Ovary (tissue), 9 donors: ENCODE measurements around the gene XYLT1. TPM values are rescaled to one million over a fixed set of nuclear protein-coding genes. Genes with fewer than 3 reads are reported as not detected.

ENCODE experiments used
- DNase-seq, 5 donors: peaks; one replicate each; pipeline ENCODE4 v3.0.0-alpha.2; 2019 to 2020
- H3K27ac ChIP-seq, 2 donors: fragments of 200-600 bp; one replicate each; pipeline versions ENCODE4 v1.5.1 to v1.8.0; 2019 to 2022
- H3K27me3 ChIP-seq: fragments of 200-600 bp; one replicate; pipeline ENCODE4 v1.8.0; 2022
- H3K36me3 ChIP-seq: fragments of 200-600 bp; sonication (generic); one replicate; pipeline ENCODE4 v1.5.1; 2019
- H3K4me1 ChIP-seq: one replicate; pipeline ENCODE4 v1.8.1; 2013; ENCODE audit warnings: mild to moderate bottlenecking, moderate library complexity; ENCODE audit not compliant: insufficient read depth
- H3K4me3 ChIP-seq: fragments of 200-600 bp; sonication (generic); one replicate; pipeline ENCODE4 v1.5.1; 2017
- H3K9me3 ChIP-seq, 2 donors: fragments of 200-600 bp in 1 of 2; sonication (generic) in 1 of 2; one replicate each; pipeline versions ENCODE4 v1.5.1 to v1.8.1; 2013 to 2019; ENCODE audit warnings: mild to moderate bottlenecking in 1 of 2, moderate library complexity in 1 of 2
- CTCF ChIP-seq, 3 donors: fragments of 450-650 bp in 2 of 3; fragments of 200-600 bp in 1 of 3; IDR thresholded peaks; one replicate each; pipeline versions ENCODE4 v1.5.1 to v1.8.0; 2016 to 2022; ENCODE audit warnings: antibody characterized with exemption in 3 of 3, mild to moderate bottlenecking in 1 of 3
- EP300 ChIP-seq: sonication (generic); formaldehyde crosslinking; IDR thresholded peaks from one replicate; pipeline ENCODE4 v1.6.1; 2017; ENCODE audit warnings: antibody characterized with exemption
- POLR2A ChIP-seq: fragments of 450-650 bp; IDR thresholded peaks from one replicate; pipeline ENCODE4 v1.6.1; 2017; ENCODE audit warnings: antibody characterized with exemption, mild to moderate bottlenecking, moderate library complexity
- WGBS, 3 donors: extraction: QIAGEN DNeasy Blood & Tissue Kit in 1 of 3; methylation state at CpG; one replicate each; pipeline versions ENCODE4 v1.1.5 to v1.1.7; 2013 to 2017; 5-methylcytosine and 5-hydroxymethylcytosine counted together
- intact Hi-C, 4 donors: fragments of 100-400 bp; cut with DNase I; formaldehyde crosslinking; loops; one replicate each; pipeline versions ENCODE4 v1.11.0 to v1.15.1; 2022 to 2023
- polyA plus RNA-seq, 2 donors: library from polyadenylated mRNA; stranded (reverse); fragments of 200-250 nt in 1 of 2; fragments of 350-450 nt in 1 of 2; fragmentation: Illumina TruSeq in 1 of 2; extraction: RNeasy Lipid Tissue Mini Kit (QIAGEN cat#74804) in 1 of 2; gene quantifications; one replicate each; pipeline ENCODE4 v1.2.3, GENCODE V29; 2013 to 2014
- total RNA-seq, 7 donors: library from RNA; depleted of rRNA in 2 of 7; stranded (reverse); fragments of >200 nt in 2 of 7; fragmentation: NEBNext Ultra II Directional in 3 of 7; extraction: Animal tissue kit (Norgen Biotek cat#: 25700) in 3 of 7; gene quantifications; one replicate each; pipeline versions ENCODE4 v1.1.0 to v1.2.4, GENCODE V29; 2016 to 2023
- donor health status: DM: no; HTN: no; CAD: no; lungs with moderate emphysema.
- donor health status: DM: no; HTN: no; CAD: no.
- donor health status: Bipolar disorder and iron deficiency.
- donor health status: DM: yes; HTN: yes; CAD: no.
- donor health status: DM: no; HTN: no; CAD: no.
- donor health status: DM: yes; HTN: yes; CAD: no.

Gene XYLT1
- total and polyA plus RNA-seq, 9 donors: 3.2 to 38.0 (median 17.3) TPM

GRCh38 chr16:17354141-17354601 lies 116.6 kb downstream of the XYLT1 start:
- Histone ChIP-seq H3K9me3 (no peaks in the 10 kb centered on the region), H3K4me3 (no peak overlapping the region), H3K27ac (no peak overlapping the region), H3K36me3 (no peaks in the 10 kb centered on the region), H3K4me1 (no peaks in the 10 kb centered on the region), H3K27me3 (no peaks in the 10 kb centered on the region)
- intact Hi-C loops: no loop called here
- WGBS, 3 donors: 64 to 72% (median 67%) methylated on average over 10 of the region's 10 CpGs
- peak in 1 of 5 donors; percentile 8 for DNase-seq
- no peak for TF ChIP-seq CTCF (IDR thresholded peaks at IDR 0.05)
- no peak for TF ChIP-seq POLR2A
- no peak for TF ChIP-seq EP300

DNA sequence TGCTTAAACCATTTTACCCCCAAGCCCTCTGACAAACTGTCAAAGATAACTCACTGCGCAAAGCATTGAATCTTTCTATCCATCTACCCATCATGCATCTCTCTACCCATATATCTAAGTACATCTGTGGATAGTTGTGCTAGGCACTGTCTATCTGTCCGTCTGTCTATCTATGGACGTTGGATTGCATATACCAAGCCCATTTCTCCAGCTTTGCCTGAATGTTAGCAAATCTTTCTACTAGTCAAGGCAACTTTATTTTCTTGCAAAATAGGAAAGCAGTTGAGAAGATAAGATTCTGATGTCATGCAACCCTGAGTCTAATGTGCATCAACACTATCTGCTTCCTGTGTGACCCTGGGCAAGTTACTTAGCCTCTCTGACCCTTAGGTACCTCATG lies 117.2 kb downstream of the XYLT1 start:
- Histone ChIP-seq H3K4me1 (no peaks in the 10 kb centered on the region), H3K4me3 (no peak overlapping the region), H3K27me3 (no peaks in the 10 kb centered on the region), H3K36me3 (no peaks in the 10 kb centered on the region), H3K9me3 (no peaks in the 10 kb centered on the region), H3K27ac (no peak overlapping the region)
- intact Hi-C loops: no loop called here
- TF ChIP-seq POLR2A: no peak
- no peak for TF ChIP-seq EP300
- TF ChIP-seq CTCF (IDR thresholded peaks at IDR 0.05): no peak
- WGBS, 3 donors: 60 to 94% (median 65%) methylated on average over 3 of the region's 3 CpGs
- no peak for DNase-seq

DNA sequence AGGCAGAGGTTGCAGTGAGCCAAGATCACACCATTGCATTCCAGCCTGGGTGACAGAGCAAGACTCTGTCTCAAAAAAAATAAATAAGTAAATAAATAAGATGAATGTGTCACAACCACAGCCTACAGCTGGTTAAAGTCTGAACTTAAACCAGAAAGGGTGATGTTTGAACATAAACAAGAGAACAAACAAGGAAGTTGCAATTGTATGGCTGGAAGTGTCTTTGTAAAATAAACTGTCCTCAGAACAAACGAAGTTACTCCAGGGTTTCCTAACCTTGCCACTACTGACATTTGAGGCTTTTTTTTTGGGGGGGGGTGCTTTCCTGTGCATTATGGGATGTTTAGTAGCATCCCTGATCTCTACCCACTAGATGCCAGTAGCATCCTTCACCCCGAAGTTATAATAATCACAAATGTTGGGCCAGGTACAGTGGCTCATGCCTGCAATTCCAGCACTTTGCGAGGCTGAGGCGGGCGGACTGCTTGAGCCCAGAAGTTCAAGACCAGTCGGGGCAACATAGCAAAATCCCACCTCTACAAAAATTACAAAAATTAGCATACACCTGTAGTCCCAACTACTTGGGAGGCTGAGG lies 119.2 kb downstream of the XYLT1 start:
- H3K36me3 ChIP-seq: no peaks in the 10 kb centered on the region
- DNase-seq: no peak
- no peak overlapping the region for H3K27ac ChIP-seq
- H3K27me3 ChIP-seq: no peaks in the 10 kb centered on the region
- H3K4me3 ChIP-seq: no peak overlapping the region
- intact Hi-C loops: no loop called here
- TF ChIP-seq POLR2A (no peak), CTCF (IDR thresholded peaks at IDR 0.05) (no peak)
- WGBS, 3 donors: 68 to 77% (median 72%) methylated on average over 6 of the region's 6 CpGs
- H3K4me1 ChIP-seq: no peaks in the 10 kb centered on the region
- H3K9me3 ChIP-seq: no peaks in the 10 kb centered on the region

GRCh38 chr16:17350207-17350606 lies 120.6 kb downstream of the XYLT1 start:
- TF ChIP-seq EP300 (no peak), CTCF (IDR thresholded peaks at IDR 0.05) (no peak), POLR2A (no peak)
- H3K4me3 ChIP-seq: no peak overlapping the region
- H3K27me3 ChIP-seq: no peaks in the 10 kb centered on the region
- H3K4me1 ChIP-seq: no peaks in the 10 kb centered on the region
- intact Hi-C loops: no loop called here
- no peak overlapping the region for H3K27ac ChIP-seq
- H3K36me3 ChIP-seq: no peaks in the 10 kb centered on the region
- DNase-seq: peak in 1 of 5 donors; percentile 15
- 91 to 97% (median 92%) methylated on average over 4 of the region's 4 CpGs for WGBS, 3 donors
- no peaks in the 10 kb centered on the region for H3K9me3 ChIP-seq
